NCI-H2227 (cell line): ENCODE data around the gene SMC1B.
A peak's percentile ranks its signal among the peaks of the same experiment; 100 is the strongest.
"Not testable (repeated sequence)": the region's sequence is repeated elsewhere in the genome, so short reads cannot be mapped to it uniquely, and the experiment has no call there.

Source experiments
- DNase-seq: peaks from one replicate; lab custom pipeline; 2025; ENCODE audit not compliant: unreplicated experiment; lab: John Stamatoyannopoulos, UW

The SMC1B gene

DNA sequence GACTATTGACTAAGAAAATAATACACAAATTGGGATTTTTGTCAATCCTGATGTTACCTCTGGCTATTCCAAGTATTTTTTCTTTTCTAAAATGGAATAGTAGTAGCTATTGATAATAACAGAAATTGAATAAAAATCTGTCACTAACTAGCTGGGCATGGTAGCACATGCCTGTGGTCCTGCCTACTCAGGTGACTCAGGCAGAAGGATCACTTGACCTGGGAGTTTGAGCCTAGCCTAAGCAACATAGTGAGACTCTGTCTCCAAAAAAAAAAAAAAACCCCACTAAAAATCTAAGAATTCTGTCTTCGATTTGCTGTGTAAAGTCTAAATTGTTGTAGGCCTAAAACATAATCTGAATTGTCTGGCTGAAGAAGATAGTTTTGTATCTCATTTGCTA, 61.4 kb downstream of the SMC1B start:
- DNase-seq, result no peak

DNA sequence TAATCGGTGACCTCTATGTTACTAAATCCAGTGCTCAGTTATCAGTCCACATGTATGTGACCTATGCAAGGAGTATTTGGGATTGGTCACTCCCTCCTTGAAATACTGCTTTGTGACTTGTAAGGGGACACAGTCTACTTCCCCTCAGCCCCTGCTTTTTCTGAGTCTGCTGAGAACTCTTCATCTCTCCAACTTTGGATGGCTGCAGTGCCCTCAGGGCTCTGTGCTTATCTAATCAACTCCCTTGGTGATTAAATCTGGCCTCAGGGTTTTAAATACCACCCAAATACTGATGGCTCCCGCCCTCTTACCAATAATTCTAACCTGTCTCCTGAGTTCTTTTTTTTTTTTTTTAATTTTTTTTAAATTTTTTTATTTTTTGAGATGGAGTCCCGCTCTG, 63.5 kb downstream of the SMC1B start:
- no peak for DNase-seq

DNA sequence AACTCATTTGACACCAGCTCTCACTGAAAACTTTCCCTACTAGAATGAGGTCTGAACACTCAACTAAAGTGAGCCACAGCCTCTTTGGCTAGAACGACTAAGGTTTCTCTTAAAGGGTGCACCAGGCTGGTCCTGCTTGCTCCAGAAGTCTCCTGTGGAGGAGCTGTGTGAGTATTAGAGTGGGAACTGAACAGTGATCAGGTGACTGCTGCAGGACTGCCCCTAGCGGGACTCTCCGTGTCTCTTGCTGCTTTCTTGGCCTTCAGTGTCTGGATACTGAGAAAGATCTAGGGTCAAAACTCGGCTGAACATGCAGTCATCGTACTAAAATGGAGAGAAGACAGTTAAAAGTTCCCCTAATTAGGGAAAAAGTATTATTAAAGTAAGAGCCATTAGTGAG, 69.1 kb downstream of the SMC1B start:
- peak; percentile 5 for DNase-seq

DNA sequence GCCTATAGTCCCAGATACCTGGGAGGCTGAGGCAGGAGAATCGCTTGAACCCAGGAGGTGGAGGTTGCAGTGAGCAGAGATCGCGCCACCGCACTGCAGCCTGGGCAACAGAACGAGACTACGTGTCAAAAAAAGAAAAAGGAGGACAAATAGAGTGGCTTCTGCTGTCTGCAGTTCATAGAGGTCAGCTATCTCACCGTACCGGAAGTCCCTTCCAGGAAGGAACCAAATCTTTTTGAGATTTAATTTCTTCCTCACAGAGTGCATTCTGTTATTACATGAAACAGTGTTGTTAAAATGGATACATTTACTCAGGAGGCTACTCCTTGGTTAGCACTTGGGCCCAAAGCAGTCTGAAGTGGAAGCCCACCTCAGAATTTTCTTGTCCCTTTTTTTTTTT, 70.3 kb downstream of the SMC1B start:
- no peak for DNase-seq

DNA sequence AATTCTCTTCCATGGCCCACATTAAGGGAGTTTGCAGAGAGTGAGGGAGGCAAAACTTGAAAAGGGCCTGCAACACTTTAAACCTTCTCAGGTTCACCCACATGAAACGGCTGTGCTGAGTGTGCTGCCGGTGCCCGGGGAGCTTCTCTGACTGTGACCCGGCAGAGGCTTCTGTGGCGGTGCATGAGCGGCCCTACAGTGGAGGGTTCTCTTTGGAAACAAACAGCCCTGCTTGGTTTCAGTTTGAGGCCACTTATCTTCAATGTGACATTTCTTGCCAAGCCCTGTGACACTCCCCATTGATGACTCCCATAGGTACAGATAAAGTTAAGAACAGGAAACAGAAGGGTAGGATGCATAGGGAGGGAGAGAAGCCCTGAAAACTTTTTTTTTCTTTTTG, 71.9 kb downstream of the SMC1B start:
- no peak for DNase-seq

DNA sequence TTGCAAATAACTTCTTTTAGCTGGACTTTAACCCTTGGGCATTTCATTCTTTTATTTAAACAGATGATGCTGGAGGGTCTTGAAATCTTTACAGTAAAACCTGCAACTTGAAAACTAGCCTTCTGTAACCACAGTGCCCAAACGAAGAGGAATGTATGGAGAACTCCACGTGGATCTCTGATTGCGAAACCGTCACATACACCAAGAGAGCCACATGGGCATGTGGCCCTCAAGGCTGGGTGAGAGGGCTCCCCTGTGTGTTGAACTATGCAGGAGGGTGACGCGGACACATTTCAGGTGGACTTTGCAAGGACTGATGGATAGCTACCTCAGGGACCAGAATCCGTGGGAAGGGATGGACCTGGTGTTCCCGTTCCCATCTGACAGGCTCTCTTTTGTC, 73.1 kb downstream of the SMC1B start:
- no peak for DNase-seq

DNA sequence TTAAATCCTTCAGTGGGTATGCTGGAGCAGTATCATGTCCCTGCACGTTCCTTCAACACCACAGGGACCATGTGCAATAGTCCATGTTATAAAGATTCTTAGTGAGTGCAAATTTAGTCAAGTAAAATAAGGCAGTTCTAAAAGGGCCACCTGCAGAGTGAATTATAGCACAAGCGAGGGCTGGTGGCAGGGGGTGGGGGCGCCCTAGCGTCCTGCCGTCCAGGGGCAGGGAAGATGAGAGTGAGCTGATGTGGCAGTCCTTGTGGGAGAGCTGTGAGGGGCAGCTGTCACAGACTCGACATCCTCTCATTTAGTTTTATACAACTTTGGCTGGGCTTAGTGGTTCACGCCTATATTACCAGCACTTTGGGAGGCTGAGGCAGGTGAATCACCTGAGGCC, 74.6 kb downstream of the SMC1B start:
- no peak for DNase-seq

DNA sequence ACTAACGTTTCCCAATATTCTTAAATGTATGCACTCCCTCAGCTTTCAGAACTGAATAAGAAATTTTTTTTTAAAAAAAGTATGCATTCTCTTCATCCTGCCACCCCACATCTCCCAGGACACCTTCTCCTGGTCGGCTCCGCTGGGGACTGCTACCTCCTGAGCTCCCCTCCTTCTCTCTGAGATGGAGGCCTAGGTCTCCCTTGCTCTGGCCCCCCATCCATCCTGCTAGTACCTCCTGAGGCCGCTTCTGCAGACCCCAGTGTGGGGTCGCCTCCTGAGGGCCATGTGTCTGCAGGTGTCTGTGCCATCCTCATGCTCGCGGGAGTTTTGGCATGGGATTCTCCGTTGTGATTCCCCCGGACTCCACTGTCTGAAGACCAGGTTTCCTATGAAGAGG, 75.9 kb downstream of the SMC1B start:
- no peak for DNase-seq

DNA sequence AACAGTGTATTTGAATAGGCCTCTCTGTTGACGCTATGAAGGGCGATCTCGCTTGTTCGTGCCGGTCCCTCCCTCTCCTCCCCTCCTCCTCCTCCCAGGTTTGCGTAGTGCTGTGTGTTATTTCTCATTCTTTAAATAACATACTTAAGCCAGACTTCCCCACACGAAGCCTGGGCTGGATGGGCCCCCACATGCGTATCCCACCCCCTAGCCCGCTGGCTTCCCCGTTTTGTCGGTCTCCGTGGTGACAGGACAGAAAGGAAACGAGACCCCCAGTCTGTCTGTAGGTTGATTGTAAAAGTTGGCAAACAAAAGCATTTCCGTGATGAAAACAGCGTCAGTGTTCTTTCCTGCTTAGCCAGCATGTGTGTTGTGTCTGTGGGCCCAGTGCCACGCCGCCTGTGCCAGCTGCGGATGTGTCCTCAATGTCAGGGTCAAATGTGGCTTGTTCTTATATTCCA, 76.4 kb downstream of the SMC1B start:
- no peak for DNase-seq

DNA sequence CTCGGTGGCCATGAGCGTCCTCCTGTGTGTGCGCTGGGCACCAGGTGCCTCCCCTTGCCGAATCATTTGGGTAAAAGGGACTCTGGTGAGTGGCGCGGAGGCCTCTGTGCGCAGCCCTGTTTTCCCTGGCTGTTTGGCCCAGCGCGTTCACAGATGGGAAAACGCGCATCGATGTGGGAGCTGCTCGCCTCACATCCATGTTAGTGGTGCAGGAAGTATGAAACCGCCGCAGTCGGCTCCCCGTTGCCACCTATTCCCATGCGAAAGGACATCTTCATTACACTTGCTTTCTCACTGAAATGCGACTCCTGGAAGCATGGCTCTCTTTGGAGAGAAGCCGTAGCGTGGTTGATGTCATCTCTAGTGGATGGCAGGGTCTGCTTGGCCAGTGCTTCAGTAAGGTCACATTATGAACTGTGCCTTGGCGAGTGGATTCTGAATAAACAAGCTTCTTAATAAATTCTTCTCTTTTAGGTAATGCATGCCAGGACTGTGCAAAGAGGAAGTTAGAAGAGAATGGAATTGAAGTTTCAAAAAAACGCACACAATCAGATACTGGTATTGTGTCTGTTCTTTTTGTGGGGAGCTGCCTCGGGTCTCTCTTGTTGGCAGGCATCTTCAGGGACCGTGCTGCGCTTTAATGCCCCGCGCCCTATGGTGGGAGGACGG, 77.4 kb downstream of the SMC1B start:
- DNase-seq, result no peak

DNA sequence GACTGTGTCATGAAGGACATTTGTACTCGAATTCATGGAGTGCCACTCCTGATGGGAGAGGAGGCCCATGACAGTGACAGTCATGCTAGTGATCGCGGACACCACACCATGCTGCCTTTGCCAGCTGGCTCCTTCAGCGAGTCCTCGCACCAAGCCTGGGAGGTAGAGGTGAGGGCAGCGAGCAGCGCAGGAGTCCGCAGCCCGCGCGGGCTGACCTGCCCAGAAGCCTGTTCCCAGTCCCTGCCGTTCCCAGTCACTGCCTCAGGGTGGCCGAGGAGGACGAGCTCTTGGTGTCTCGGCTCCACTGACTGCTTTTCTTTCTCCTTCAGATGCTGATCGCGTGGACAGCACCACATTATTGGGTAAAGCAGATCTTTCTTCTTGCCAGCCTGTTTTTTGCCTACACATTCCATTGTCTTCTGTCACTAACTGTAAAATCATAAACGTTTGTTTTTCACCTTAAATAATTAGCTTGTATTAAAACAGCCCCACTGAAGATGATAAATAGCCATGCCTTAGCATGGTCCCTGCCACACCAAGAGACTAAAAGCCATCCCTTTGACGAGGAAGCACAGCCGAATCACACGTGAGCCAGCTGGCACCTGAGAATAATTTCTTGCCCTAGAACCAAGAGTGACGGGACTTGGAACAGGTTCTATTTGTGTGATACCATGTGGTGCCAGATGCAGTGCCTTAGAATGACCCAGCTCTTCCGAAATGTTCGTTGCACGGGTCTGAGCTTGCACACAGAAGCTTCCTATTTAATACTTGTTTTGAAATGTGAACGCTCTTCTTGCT, 78.2 kb downstream of the SMC1B start:
- no peak for DNase-seq

DNA sequence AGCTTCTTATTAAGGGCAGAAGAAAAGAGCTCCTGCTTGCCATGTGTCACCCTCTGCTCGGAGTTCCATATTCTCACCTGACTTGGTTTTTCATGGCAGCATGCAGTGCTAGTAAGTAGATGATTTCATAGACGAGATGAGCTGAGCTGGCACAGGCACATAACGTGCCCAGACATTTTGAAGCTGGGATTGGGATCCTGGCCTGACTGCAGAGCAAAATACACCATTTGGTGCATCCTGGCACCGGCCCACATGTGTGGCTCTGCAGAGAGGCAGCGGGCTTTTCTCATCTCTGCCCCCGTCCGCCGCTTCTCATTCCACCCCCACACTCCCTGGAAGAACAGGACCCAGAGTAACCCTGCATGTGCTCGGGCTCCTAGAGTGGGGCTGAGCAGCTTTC, 78.9 kb downstream of the SMC1B start:
- no peak for DNase-seq

DNA sequence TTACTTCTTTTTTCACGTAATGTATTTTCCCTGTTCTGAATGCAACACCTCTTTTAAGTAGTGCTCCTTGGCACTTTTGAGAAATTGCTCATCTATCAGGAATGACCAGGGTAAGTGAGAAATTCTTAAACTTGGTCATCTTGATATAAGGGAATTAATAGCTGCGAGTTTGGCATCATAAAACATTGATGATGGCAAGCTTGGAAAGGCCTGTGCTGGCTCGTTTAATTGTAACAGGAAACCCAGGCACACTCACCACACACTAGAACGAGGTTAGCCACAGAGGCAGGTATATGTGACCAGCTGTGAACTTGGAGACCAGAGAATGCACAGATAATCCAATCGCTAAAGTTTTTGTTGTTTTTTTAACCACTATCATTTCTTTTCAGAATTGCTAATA, 79.3 kb downstream of the SMC1B start:
- no peak for DNase-seq

DNA sequence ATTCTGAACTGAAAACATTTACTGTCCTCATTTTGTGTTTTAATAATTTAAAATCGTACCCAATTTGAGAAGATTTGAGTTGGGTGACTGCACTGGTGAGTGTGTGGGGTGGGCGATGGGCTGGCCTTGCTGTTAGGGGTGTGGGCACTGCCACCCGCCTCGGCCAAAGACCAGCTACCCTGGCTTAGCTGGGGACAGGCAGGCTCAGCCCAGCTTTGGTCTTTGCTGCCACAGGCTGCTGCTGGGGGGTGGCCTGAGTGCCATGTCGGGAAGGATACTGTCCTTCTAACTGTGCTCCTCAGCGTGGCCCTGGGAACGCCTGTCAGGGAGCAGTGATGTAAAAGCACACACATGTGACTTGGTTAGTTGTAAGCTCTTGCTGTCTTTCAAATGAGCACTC, 81.4 kb downstream of the SMC1B start:
- DNase-seq, result no peak

DNA sequence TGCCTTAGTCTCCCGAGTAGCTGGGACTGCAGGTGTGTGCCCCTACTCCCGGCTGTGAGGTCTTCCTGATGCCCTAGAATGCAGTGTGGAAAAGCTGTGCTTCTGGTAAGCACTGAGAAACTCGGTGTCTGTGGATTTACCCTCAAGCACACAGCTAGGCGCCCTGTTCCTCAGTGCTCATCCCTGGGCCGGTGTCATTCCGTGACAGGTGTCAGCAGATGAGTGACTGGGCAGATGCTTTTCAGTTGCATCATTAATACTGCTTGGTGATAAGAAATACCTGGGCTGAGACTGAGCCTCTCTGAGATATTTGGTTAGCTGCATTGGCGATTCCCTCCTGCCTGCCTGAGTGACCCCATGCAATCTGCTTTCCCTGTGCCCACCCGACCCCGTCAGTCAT, 81.9 kb downstream of the SMC1B start:
- no peak for DNase-seq

DNA sequence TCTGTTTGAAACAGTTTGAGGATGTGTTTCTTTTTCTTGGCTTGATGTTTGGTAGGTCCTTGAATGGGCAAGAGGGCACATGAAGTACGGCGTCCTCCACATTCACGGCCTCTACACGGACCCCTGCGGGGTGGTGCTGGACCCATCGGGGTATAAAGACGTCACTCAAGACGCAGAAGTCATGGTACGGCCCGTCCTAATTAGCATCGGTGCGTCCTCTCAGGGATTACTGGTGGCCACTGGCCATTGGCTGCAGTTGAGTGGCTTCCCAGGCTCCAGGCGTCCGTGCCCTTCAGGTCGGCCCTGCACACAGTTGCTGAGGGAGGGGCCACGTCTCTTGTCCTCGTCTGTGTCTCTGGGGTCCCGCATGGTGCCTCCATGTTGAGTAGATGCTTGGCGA, 82.9 kb downstream of the SMC1B start:
- no peak for DNase-seq

DNA sequence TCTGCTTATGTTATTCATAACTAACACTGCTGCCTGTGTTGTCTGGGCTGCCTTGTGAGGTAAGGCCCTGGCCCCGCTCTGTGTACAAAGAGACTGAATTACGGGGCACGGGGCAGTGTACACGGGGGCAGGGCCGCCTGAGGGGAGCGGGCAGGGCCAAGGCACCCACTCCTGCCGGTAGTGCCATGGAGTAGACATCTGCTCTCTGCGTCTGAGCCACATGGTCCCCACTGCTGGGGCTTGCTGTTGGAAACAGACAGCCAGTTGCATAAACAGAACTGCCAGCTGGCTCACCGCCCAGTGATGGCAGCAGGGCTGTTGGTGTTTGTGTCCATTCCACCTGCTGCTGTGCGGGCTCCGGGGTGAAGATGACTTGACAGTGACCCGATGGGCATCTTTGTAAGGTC, 83.9 kb downstream of the SMC1B start:
- no peak for DNase-seq

DNA sequence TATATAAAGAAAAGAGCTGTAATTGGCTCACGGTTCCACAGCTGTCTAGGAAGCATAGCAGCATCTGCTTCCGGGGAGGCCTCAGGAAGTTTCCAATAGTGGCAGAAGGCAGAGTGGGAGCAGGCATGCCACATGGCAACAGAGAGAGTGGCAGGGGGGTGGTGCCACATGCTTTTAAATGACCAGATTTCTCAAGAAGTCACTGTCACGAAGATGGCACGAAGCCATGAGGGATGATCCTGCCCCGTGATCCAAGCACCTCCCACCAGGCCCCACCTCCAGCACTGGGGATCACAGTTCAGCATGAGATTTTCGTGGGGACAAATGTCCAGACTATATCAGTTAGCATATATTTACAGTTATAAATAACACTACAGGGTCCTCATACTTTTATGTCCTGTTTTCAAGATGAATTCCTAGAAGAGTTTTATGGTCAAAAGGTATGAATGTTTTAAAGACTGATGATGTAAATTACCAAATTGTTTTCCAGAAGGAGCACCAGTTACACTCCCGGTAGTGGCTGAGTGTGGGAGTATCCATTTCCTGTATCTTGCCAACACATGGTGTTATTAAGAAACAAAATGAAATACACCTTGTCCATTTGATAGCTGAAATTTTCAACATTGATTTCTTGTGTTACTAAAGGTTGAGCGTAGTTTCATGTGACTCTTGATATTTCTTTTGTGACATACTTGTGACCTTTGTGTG, 84.4 kb downstream of the SMC1B start:
- DNase-seq, result no peak

DNA sequence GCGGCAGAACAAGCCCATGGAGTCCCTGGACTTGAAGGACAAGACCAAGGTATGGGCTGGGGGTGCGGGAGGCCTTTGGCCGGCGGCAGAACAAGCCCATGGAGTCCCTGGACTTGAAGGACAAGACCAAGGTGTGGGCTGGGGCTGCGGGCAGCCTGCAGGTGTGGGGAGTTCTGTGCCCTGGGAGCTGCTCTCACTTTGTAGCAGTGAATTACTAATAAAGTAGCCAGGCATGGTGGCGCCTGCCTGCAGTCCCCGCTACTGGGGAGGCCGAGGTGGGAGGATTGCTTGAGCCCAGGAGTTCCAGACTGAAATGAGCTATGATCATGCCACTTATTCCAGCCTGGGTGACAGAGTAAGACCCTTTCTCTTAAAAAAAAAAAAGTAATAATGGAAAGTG, 85.1 kb downstream of the SMC1B start:
- DNase-seq, result not testable (repeated sequence)

DNA sequence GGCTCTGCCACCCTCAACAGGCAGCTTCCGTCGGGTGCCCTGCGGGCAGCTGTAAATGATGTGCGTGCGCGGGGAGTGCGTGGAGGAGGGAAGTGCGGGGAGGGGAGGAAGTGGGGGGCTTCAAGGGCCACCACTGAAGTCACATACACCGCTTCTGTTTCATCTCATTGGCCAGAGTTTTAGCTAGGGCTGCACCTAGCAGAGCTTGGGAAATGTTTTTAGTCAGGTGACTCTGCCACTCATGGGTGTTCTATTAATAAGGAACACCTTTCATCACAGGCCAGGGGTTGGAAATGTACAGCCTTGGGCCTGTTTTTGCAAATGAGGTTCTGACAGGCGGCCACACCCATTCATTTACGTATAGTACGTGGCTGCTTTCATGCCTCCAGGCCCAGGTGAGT, 89.1 kb downstream of the SMC1B start:
- DNase-seq, result no peak

DNA sequence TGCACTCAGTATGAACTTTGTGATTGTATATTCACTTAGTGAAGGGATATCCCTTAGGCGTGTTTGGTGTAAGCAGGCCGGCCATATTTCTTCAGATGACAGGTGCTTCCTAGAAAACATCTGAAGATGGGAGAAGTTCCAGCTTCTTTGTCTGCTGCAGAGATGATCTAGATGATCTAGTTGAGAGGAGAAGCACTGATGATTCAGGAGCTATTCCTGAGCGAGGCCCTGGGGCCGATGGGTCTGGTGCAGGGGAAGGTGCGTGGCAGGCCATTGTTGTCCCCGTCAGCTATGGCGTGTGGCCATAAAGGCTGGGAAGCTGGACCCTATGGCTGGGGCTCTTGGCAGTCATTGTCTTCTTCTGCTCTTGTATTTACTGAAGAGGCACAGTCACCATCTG, 89.7 kb downstream of the SMC1B start:
- no peak for DNase-seq

DNA sequence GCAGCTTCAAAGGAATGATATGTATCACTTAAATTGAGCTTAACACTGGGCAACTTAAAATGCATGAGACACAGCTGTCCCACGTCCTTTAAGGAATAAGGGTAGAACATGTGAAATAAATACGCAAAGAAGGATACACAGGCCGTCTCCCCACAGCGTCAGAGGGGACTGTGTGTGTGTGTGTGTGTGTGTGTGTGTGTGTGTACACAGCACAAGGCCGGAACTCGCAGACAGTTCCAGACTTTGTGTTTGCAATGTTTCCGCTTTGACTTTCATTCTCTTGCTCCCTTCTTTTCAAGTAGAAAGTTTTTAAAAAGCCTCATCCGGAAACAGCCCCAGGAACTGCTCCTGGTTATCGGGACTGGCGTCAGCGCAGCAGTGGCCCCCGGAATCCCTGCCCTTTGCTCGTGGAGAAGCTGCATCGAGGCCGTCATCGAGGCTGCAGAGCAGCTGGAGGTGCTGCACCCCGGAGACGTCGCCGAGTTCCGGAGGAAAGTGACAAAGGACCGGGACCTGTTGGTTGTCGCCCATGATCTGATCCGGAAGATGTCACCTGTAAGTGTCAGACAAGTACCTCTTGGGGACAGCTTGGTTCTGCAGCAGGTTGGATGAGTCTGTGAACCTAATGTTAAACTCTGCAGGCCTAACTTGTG, 90.4 kb downstream of the SMC1B start:
- no peak for DNase-seq
